Muscle layer of duodenum (tissue), 2 donors: ENCODE results near the gene MKLN1.

Experiments used
- H3K27ac ChIP-seq: one replicate; pipeline ENCODE4 v1.7.0; 2013; ENCODE audit warnings: mild to moderate bottlenecking, low read length
- H3K27me3 ChIP-seq: one replicate; pipeline ENCODE4 v1.7.0; 2013; ENCODE audit warnings: low read depth, mild to moderate bottlenecking, control low read depth, low read length
- H3K36me3 ChIP-seq, 2 donors: one replicate each; pipeline ENCODE4 v1.7.0; 2013; ENCODE audit warnings: low read length in 2 of 2, control low read depth in 1 of 2, mild to moderate bottlenecking in 1 of 2; ENCODE audit not compliant: insufficient read depth in 2 of 2, control insufficient read depth in 1 of 2
- H3K4me1 ChIP-seq, 2 donors: one replicate each; pipeline ENCODE4 v1.7.0; 2013; ENCODE audit warnings: low read length in 2 of 2, mild to moderate bottlenecking in 2 of 2, control low read depth in 1 of 2, moderate library complexity in 1 of 2; ENCODE audit not compliant: insufficient read depth in 2 of 2, control insufficient read depth in 1 of 2
- H3K4me3 ChIP-seq, 2 donors: one replicate each; pipeline ENCODE4 v1.7.0; 2013; ENCODE audit warnings: low read length in 2 of 2, low read depth in 1 of 2, mild to moderate bottlenecking in 1 of 2
- H3K9me3 ChIP-seq, 2 donors: one replicate each; pipeline ENCODE4 v1.7.0; 2013; ENCODE audit warnings: low read length in 2 of 2, control low read depth in 1 of 2, mild to moderate bottlenecking in 1 of 2; ENCODE audit not compliant: control insufficient read depth in 1 of 2
- donor health status: healthy.

Gene MKLN1

GRCh38 chr7:131544021-131544420 lies 216.3 kb downstream of the MKLN1 start:
- H3K36me3 ChIP-seq: no peaks in the 10 kb centered on the region
- no peak overlapping the region for H3K4me3 ChIP-seq
- no peaks in the 10 kb centered on the region for H3K27me3 ChIP-seq
- H3K4me1 ChIP-seq: peaks cover 0 to 29% of the 10 kb centered on the region in 2 donors
- peaks cover 0 to 2% of the 10 kb centered on the region in 2 donors for H3K9me3 ChIP-seq
- no peak overlapping the region for H3K27ac ChIP-seq

GRCh38 chr7:131544449-131545301 lies 217.0 kb downstream of the MKLN1 start:
- Histone ChIP-seq H3K36me3 (no peaks in the 10 kb centered on the region), H3K4me3 (no peak overlapping the region), H3K9me3 (peaks cover 0 to 2% of the 10 kb centered on the region in 2 donors), H3K27me3 (no peaks in the 10 kb centered on the region), H3K27ac (no peak overlapping the region), H3K4me1 (peaks cover 0 to 23% of the 10 kb centered on the region in 2 donors)

GRCh38 chr7:131546126-131546525 lies 218.4 kb downstream of the MKLN1 start:
- no peak overlapping the region for H3K27ac ChIP-seq
- no peaks in the 10 kb centered on the region for H3K27me3 ChIP-seq
- H3K36me3 ChIP-seq: no peaks in the 10 kb centered on the region
- peak overlapping the region in 1 of 2 donors; percentile 23 for H3K4me3 ChIP-seq
- peaks cover 0 to 10% of the 10 kb centered on the region in 2 donors for H3K4me1 ChIP-seq
- H3K9me3 ChIP-seq: peaks cover 0 to 2% of the 10 kb centered on the region in 2 donors
